ENCODE data around the gene SLC4A9.
"Not testable (repeated sequence)": the region's sequence is repeated elsewhere in the genome, so short reads cannot be mapped to it uniquely, and the experiment has no call there.

Gene SLC4A9

GRCh38 chr5:140408750-140409241 lies 48.8 kb downstream of the SLC4A9 start:
- Histone ChIP-seq H3K4me1 (ENCODE audit: control insufficient read depth in 5 of 5, insufficient read depth in 5 of 5, low read length in 5 of 5) (peaks cover 0 to 26% (median 18%) of the 10 kb centered on the region in 5 donors), H3K36me3 (ENCODE audit: control insufficient read depth in 5 of 5, insufficient read depth in 5 of 5, low read length in 5 of 5) (no peaks in the 10 kb centered on the region), H3K9ac (ENCODE audit: low read length in 5 of 5) (no peak overlapping the region), H3K9me3 (ENCODE audit: control insufficient read depth in 5 of 5, low read length in 5 of 5) (no peaks in the 10 kb centered on the region), H3K27ac (ENCODE audit: low read depth, low read length) (no peak overlapping the region), H3K27me3 (ENCODE audit: control insufficient read depth in 5 of 5, insufficient read depth in 4 of 5, low read length in 5 of 5) (no peaks in the 10 kb centered on the region), H3K4me3 (ENCODE audit: low read depth in 1 of 5, low read length in 5 of 5) (no peak overlapping the region)

- Histone ChIP-seq H3K4me1 (ENCODE audit: control insufficient read depth in 5 of 5, insufficient read depth in 5 of 5, low read length in 5 of 5) (peaks cover 0 to 13% (median 6%) of the 10 kb centered on the region in 5 donors), H3K36me3 (ENCODE audit: control insufficient read depth in 5 of 5, insufficient read depth in 5 of 5, low read length in 5 of 5) (no peaks in the 10 kb centered on the region), H3K27me3 (ENCODE audit: control insufficient read depth in 5 of 5, insufficient read depth in 4 of 5, low read length in 5 of 5) (no peaks in the 10 kb centered on the region), H3K9ac (ENCODE audit: low read length in 5 of 5) (no peak overlapping the region), H3K4me3 (ENCODE audit: low read depth in 1 of 5, low read length in 5 of 5) (no peak overlapping the region), H3K27ac (ENCODE audit: low read depth, low read length) (no peak overlapping the region), H3K9me3 (ENCODE audit: control insufficient read depth in 5 of 5, low read length in 5 of 5) (no peaks in the 10 kb centered on the region)
Observed at GRCh38 chr5:140413230-140413629, 53.2 kb downstream of the SLC4A9 start.

- H3K27me3 ChIP-seq (ENCODE audit: control insufficient read depth in 5 of 5, insufficient read depth in 4 of 5, low read length in 5 of 5) = no peaks in the 10 kb centered on the region
- peaks cover 0 to 16% (median 9%) of the 10 kb centered on the region in 5 donors for H3K4me1 ChIP-seq (ENCODE audit: control insufficient read depth in 5 of 5, insufficient read depth in 5 of 5, low read length in 5 of 5)
- no peak overlapping the region for H3K4me3 ChIP-seq (ENCODE audit: low read depth in 1 of 5, low read length in 5 of 5)
- H3K9me3 ChIP-seq (ENCODE audit: control insufficient read depth in 5 of 5, low read length in 5 of 5) = no peaks in the 10 kb centered on the region
- no peak overlapping the region for H3K27ac ChIP-seq (ENCODE audit: low read depth, low read length)
- no peaks in the 10 kb centered on the region for H3K36me3 ChIP-seq (ENCODE audit: control insufficient read depth in 5 of 5, insufficient read depth in 5 of 5, low read length in 5 of 5)
- H3K9ac ChIP-seq (ENCODE audit: low read length in 5 of 5) = no peak overlapping the region
Observed at GRCh38 chr5:140417235-140417634, 57.2 kb downstream of the SLC4A9 start.

- no peaks in the 10 kb centered on the region for H3K27me3 ChIP-seq (ENCODE audit: control insufficient read depth in 5 of 5, insufficient read depth in 4 of 5, low read length in 5 of 5)
- H3K4me3 ChIP-seq (ENCODE audit: low read depth in 1 of 5, low read length in 5 of 5) = no peak overlapping the region
- H3K4me1 ChIP-seq (ENCODE audit: control insufficient read depth in 5 of 5, insufficient read depth in 5 of 5, low read length in 5 of 5) = peaks cover 0 to 16% (median 9%) of the 10 kb centered on the region in 5 donors
- no peaks in the 10 kb centered on the region for H3K9me3 ChIP-seq (ENCODE audit: control insufficient read depth in 5 of 5, low read length in 5 of 5)
- H3K36me3 ChIP-seq (ENCODE audit: control insufficient read depth in 5 of 5, insufficient read depth in 5 of 5, low read length in 5 of 5) = no peaks in the 10 kb centered on the region
- H3K27ac ChIP-seq (ENCODE audit: low read depth, low read length) = no peak overlapping the region
- no peak overlapping the region for H3K9ac ChIP-seq (ENCODE audit: low read length in 5 of 5)
Observed at GRCh38 chr5:140418862-140419520, 59.0 kb downstream of the SLC4A9 start.

GRCh38 chr5:140420226-140420570 lies 60.2 kb downstream of the SLC4A9 start:
- H3K27ac ChIP-seq (ENCODE audit: low read depth, low read length) = no peak overlapping the region
- no peaks in the 10 kb centered on the region for H3K9me3 ChIP-seq (ENCODE audit: control insufficient read depth in 5 of 5, low read length in 5 of 5)
- H3K27me3 ChIP-seq (ENCODE audit: control insufficient read depth in 5 of 5, insufficient read depth in 4 of 5, low read length in 5 of 5) = no peaks in the 10 kb centered on the region
- no peak overlapping the region for H3K9ac ChIP-seq (ENCODE audit: low read length in 5 of 5)
- peaks cover 0 to 15% (median 9%) of the 10 kb centered on the region in 5 donors for H3K4me1 ChIP-seq (ENCODE audit: control insufficient read depth in 5 of 5, insufficient read depth in 5 of 5, low read length in 5 of 5)
- no peak overlapping the region for H3K4me3 ChIP-seq (ENCODE audit: low read depth in 1 of 5, low read length in 5 of 5)
- no peaks in the 10 kb centered on the region for H3K36me3 ChIP-seq (ENCODE audit: control insufficient read depth in 5 of 5, insufficient read depth in 5 of 5, low read length in 5 of 5)

GRCh38 chr5:140420665-140421361 lies 60.8 kb downstream of the SLC4A9 start:
- Histone ChIP-seq H3K27ac (ENCODE audit: low read depth, low read length) (no peak overlapping the region), H3K4me3 (ENCODE audit: low read depth in 1 of 5, low read length in 5 of 5) (no peak overlapping the region), H3K9ac (ENCODE audit: low read length in 5 of 5) (no peak overlapping the region), H3K4me1 (ENCODE audit: control insufficient read depth in 5 of 5, insufficient read depth in 5 of 5, low read length in 5 of 5) (peaks cover 0 to 15% (median 9%) of the 10 kb centered on the region in 5 donors), H3K27me3 (ENCODE audit: control insufficient read depth in 5 of 5, insufficient read depth in 4 of 5, low read length in 5 of 5) (no peaks in the 10 kb centered on the region), H3K36me3 (ENCODE audit: control insufficient read depth in 5 of 5, insufficient read depth in 5 of 5, low read length in 5 of 5) (no peaks in the 10 kb centered on the region), H3K9me3 (ENCODE audit: control insufficient read depth in 5 of 5, low read length in 5 of 5) (no peaks in the 10 kb centered on the region)

- H3K27ac ChIP-seq (ENCODE audit: low read depth, low read length); H3K4me3 ChIP-seq (ENCODE audit: low read depth in 1 of 5, low read length in 5 of 5); H3K9me3 ChIP-seq (ENCODE audit: control insufficient read depth in 5 of 5, low read length in 5 of 5); H3K36me3 ChIP-seq (ENCODE audit: control insufficient read depth in 5 of 5, insufficient read depth in 5 of 5, low read length in 5 of 5); H3K27me3 ChIP-seq (ENCODE audit: control insufficient read depth in 5 of 5, insufficient read depth in 4 of 5, low read length in 5 of 5); H3K9ac ChIP-seq (ENCODE audit: low read length in 5 of 5): not testable (repeated sequence)
- H3K4me1 ChIP-seq (ENCODE audit: control insufficient read depth in 5 of 5, insufficient read depth in 5 of 5, low read length in 5 of 5) = peaks cover 0 to 15% (median 9%) of the 10 kb centered on the region in 5 donors
Observed at GRCh38 chr5:140421375-140421774, 61.4 kb downstream of the SLC4A9 start.

GRCh38 chr5:140423609-140424008 lies 63.6 kb downstream of the SLC4A9 start:
- Histone ChIP-seq H3K27me3 (ENCODE audit: control insufficient read depth in 5 of 5, insufficient read depth in 4 of 5, low read length in 5 of 5) (no peaks in the 10 kb centered on the region), H3K4me3 (ENCODE audit: low read depth in 1 of 5, low read length in 5 of 5) (no peak overlapping the region), H3K4me1 (ENCODE audit: control insufficient read depth in 5 of 5, insufficient read depth in 5 of 5, low read length in 5 of 5) (peaks cover 0 to 15% (median 9%) of the 10 kb centered on the region in 5 donors), H3K36me3 (ENCODE audit: control insufficient read depth in 5 of 5, insufficient read depth in 5 of 5, low read length in 5 of 5) (no peaks in the 10 kb centered on the region), H3K9ac (ENCODE audit: low read length in 5 of 5) (no peak overlapping the region), H3K27ac (ENCODE audit: low read depth, low read length) (no peak overlapping the region), H3K9me3 (ENCODE audit: control insufficient read depth in 5 of 5, low read length in 5 of 5) (no peaks in the 10 kb centered on the region)

- H3K27me3 ChIP-seq (ENCODE audit: control insufficient read depth in 5 of 5, insufficient read depth in 4 of 5, low read length in 5 of 5) = no peaks in the 10 kb centered on the region
- H3K9ac ChIP-seq (ENCODE audit: low read length in 5 of 5) = no peak overlapping the region
- no peak overlapping the region for H3K27ac ChIP-seq (ENCODE audit: low read depth, low read length)
- no peak overlapping the region for H3K4me3 ChIP-seq (ENCODE audit: low read depth in 1 of 5, low read length in 5 of 5)
- H3K36me3 ChIP-seq (ENCODE audit: control insufficient read depth in 5 of 5, insufficient read depth in 5 of 5, low read length in 5 of 5) = no peaks in the 10 kb centered on the region
- H3K9me3 ChIP-seq (ENCODE audit: control insufficient read depth in 5 of 5, low read length in 5 of 5) = no peaks in the 10 kb centered on the region
- H3K4me1 ChIP-seq (ENCODE audit: control insufficient read depth in 5 of 5, insufficient read depth in 5 of 5, low read length in 5 of 5) = peaks cover 0 to 15% (median 9%) of the 10 kb centered on the region in 5 donors
Observed at GRCh38 chr5:140424135-140424534, 64.1 kb downstream of the SLC4A9 start.

All from subcutaneous abdominal adipose tissue (tissue), 5 donors.